Stimulated activated CD4-positive, alpha-beta T cell treated with anti-CD3 and anti-CD28 coated beads, TNF-alpha, amount 100 ng/mL, for 4 hours (primary cell): ENCODE results near the gene SUPT3H.

Experiments used
- DNase-seq, 3 experiments: peaks; one replicate each; pipeline ENCODE4 v3.0.0-alpha.2; 2020; ENCODE audit warnings: low read depth in 3 of 3

Gene SUPT3H

GRCh38 chr6:45002390-45003105 lies 375.2 kb downstream of the SUPT3H start:
- no peak for DNase-seq

DNA sequence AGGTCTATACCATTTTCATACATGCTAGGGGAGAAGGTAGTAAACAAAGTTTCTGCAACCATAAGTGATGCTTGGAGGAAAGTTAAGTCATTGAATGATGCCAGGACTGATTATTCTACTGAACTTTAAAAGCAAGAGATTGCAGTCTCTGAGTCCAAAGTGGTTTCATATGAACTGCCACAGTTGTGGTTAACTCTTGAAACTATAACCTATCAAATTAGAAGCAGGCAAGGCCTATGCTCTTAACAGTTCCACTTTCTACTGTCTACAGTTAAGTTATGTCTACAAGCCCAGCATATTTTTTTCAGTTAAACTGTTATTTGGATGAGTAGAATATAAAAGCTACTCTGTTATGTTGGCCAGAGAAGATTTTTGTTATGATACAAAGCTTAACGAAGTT lies 376.1 kb downstream of the SUPT3H start:
- no peak for DNase-seq

DNA sequence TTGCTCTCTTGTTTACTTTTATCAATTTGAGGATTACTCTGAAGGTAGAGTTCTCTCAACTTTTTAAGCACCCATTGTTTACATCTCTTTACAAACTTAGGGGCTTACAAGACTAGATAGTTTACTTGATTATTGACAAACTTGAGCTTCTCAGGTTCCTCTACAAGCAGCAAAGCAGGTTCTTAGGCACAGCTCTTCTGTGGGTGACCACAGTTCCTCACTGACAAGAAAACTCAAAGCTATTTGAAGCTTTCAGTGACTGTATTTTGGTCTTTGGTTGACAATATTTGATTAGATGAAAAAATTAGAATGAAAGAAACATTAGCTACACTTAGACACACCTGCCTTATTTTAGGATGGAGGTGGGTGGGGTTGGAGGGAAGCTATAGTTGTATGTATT lies 376.9 kb downstream of the SUPT3H start:
- no peak for DNase-seq

DNA sequence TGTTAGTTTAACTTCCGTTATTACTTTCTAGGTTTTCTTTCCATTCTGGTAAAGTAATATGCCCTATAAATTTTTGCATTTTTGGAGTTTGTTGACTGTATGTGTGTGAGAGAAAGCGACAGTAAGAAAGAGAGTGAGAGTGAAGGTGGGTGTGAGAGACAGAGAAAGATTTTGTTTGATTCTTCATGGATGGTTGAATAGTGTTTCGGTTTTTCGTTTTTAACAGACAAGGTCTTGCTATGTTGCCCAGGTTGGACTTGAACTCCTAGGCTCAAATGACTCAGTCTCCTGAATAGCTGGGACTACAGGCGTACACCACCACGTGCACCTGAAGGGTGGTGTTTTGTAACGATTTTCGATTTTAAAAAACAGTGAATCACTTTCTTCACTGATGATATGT lies 378.7 kb downstream of the SUPT3H start:
- no peak for DNase-seq

DNA sequence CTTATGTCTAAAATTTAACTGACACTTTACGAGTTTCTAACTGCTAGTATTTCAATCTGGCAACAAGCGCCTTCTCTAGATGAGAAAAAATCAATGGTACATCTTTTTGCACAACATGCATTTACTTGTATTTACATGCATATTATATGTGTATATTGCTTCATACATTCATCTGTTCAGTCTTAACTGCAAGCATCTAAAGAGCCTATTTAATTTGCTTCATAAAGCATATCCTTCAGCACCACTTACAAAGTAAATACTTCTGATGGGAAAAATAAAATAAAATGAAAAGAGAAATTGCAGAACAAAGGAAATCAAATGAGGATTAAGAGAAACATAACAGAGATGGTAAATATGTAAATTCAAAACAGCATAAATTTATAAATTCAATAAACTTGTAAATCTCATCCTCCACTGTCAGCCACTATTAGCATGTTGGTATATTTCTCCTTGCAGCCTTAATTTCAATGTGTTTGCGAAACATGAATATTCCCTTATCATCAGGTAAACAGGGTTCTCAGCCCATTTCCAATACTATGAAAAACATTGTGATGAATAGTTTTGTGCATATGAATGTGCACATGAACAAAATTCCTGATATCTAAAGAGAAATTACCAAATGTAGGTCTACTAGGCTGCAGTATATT lies 382.1 kb downstream of the SUPT3H start:
- DNase-seq: no peak

- DNase-seq: no peak
Observed at GRCh38 chr6:44989391-44989790, 388.3 kb downstream of the SUPT3H start.

DNA sequence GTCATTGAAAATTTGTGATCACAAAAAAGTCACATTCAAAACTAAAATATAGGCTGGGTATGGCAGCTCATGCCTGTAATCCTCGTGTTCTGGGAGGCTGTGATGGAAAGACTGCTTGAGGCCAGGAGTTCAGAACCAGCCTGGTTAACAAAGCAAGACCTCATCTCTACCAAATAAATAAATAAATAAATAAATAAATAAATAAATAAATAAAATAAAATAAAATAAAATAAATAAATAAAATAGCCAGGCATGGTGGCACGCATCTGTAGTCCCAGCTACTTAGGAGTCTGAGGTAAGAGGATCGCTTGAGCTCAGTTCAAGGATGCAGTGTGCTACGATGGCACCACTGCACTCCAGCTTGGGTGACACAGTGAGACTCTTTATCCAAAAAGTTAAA lies 392.7 kb downstream of the SUPT3H start:
- no peak for DNase-seq

GRCh38 chr6:44983467-44984365 lies 394.0 kb downstream of the SUPT3H start:
- DNase-seq: no peak

- no peak for DNase-seq
Observed at GRCh38 chr6:44980841-44981240, 396.9 kb downstream of the SUPT3H start.

GRCh38 chr6:44976677-44977641 lies 400.8 kb downstream of the SUPT3H start:
- no peak for DNase-seq

GRCh38 chr6:44974511-44974910 lies 403.2 kb downstream of the SUPT3H start:
- no peak for DNase-seq

DNA sequence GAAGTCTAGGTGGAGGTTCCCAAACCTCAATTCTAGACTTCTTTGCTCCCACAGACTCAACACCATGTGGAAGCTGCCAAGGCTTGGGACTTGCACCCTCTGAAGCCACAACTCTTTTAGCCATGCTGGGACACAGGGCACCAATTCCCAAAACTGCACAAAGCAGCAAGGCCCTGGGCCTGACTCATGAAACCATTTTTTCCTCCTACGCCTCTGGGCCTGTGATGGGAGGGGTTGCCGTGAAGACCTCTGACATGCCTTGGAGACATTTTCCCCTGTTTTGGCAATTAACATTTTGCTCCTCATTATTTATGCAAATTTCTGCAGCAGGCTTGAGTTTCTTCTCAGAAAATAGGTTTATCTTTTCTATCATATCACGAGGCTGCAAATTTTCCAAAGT lies 405.0 kb downstream of the SUPT3H start:
- no peak for DNase-seq

- DNase-seq: no peak
Observed at GRCh38 chr6:44969446-44970185, 408.1 kb downstream of the SUPT3H start.

DNA sequence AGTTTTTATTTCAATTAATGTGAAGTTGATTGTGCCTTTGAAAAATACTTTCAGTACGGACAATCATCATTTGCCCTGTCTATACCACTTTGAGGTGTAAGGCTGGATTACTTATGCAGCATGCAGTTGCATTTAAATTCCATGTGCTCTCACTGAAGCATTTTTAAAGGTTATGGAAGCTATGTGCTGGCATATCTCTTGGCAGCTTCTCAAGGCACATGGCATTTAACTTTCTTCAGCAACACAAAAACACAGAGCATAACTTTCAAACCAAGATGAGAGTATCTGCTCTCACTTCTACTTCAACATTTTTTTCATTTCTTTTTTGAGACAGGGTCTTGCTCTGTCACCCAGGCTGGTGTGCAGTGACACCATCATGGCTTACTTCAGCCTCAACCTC lies 410.3 kb downstream of the SUPT3H start:
- no peak for DNase-seq

DNA sequence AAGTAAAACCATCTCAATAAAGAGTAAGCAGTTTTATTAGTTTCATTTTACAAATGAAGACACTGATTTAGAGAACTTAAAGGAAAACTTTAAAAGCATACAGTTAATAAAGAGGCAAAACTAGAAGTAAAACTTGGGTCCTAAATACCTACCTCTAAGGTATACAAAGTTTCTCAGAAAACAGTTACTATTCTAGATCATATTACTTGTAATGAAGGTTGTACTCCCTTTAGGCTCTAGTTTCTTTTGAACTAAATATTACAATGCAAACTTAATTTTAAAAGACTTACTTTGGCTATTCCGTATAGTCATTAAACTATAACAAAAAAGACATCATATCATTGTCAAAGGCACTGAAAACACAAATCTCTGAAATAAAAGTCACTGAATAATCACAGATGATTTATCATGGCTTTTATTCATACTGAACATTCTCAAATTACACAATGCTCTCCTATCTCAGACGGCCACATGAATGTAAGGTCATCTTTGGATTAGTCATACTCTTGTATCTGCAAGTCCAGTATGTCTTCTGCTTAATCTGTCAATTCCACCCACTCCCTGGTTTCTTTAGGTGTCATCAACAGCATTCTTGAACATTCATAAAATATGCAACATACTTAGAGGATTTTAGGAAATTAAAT lies 411.2 kb downstream of the SUPT3H start:
- DNase-seq: no peak

- DNase-seq: no peak
Observed at GRCh38 chr6:44965708-44966107, 412.0 kb downstream of the SUPT3H start.

DNA sequence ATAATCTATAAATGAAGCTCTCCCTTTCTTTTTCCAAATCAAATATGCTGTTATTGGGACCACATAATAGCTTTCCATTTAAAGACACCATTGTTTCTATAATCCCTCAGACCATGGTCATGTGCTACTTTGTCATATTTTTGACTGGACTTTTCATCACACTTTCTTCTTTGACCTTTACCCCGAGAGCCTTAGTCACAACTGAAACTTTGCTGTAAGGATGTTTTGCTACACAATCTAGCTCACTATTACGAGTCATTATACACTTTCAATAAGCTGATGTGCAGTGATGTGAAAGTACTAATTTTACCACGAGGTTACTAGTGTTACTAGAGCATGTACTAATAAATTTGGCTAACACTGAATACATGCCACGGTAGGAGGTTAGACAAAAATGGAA lies 416.8 kb downstream of the SUPT3H start:
- DNase-seq: no peak

DNA sequence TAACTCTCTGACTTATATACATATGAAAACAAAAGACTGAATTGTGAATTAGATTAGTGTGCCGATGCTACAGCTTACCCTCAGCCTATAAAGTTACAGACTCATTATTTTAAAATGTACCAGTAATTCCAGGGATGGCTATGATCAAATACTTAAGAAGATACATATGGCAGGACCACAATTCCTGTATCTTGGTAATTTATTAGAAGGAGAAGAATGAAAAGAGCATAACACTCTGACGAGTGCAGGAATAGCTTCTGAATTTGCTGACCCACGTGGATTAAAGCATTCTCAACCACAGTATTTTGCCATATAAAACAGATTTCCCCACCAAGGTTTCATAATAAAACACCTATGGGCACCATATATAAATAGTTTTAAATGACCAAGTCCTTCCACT lies 418.1 kb downstream of the SUPT3H start:
- DNase-seq: no peak

DNA sequence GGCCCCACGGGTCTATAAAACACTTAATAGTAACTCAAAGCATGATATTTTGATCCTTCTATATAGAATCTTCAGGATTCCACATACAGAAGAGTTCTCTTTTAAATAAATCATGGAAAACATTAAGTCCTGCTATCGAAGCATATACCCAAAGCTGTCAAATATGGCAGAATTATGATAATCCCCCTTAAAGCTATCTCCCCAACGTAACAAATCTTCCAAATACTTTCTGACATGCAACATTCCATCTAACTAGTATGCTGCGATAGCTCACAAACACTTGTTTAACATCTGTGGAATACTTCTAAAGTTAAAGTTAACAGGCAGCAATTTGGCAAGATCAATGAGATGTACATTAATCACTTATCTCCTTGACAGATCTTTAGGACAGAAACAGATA lies 420.6 kb downstream of the SUPT3H start:
- no peak for DNase-seq

- no peak for DNase-seq
Observed at GRCh38 chr6:44956396-44956795, 421.3 kb downstream of the SUPT3H start.
